Peyer's patch (tissue), 4 donors: ENCODE data around the gene COBL. TPM values are rescaled to one million over a fixed set of nuclear protein-coding genes. Genes with fewer than 3 reads are reported as not detected.
A peak's percentile ranks its signal among the peaks of the same experiment; 100 is the strongest.

ENCODE experiments used
- DNase-seq, 3 donors: peaks; one replicate each; pipeline ENCODE4 v3.0.0-alpha.2; 2017 to 2019
- H3K27ac ChIP-seq, 4 donors: fragments of 200-600 bp; sonication (generic); one replicate each; pipeline ENCODE4 v1.5.1; 2016 to 2019
- H3K27me3 ChIP-seq, 2 donors: fragments of 200-600 bp; sonication (generic); one replicate each; pipeline ENCODE4 v1.5.1; 2019
- H3K36me3 ChIP-seq, 3 donors: fragments of 200-600 bp; sonication (generic); one replicate each; pipeline ENCODE4 v1.5.1; 2016 to 2019
- H3K4me1 ChIP-seq, 4 donors: fragments of 200-600 bp; sonication (generic); one replicate each; pipeline ENCODE4 v1.5.1; 2016 to 2019
- H3K4me3 ChIP-seq, 4 donors: fragments of 200-600 bp; sonication (generic); 1 replicate in 3 of 4; 2 replicates in 1 of 4; pipeline ENCODE4 v1.5.1; 2016 to 2019; ENCODE audit warnings: mild to moderate bottlenecking in 1 of 4
- H3K9me3 ChIP-seq, 4 donors: fragments of 200-600 bp; sonication (generic); one replicate each; pipeline ENCODE4 v1.5.1; 2016 to 2019; ENCODE audit warnings: mild to moderate bottlenecking in 1 of 4
- POLR2A ChIP-seq, 2 donors: fragments of 450-650 bp; IDR thresholded peaks; one replicate each; pipeline ENCODE4 v1.5.1; 2017; ENCODE audit warnings: antibody characterized with exemption in 2 of 2, mild to moderate bottlenecking in 2 of 2, moderate library complexity in 2 of 2
- total RNA-seq, 4 donors: library from RNA; depleted of rRNA; stranded (reverse); fragments of >200 nt; gene quantifications; one replicate each; pipeline ENCODE4 v1.1.0, GENCODE V29; 2016
- TF ChIP-seq, protein P1 (sequence below), 6 experiments: fragments of 450-650 bp in 4 of 6; fragments of 200-600 bp in 2 of 6; sonication (generic) in 1 of 6; IDR thresholded peaks; one replicate each; pipeline ENCODE4 v1.5.1; 2017 to 2019; ENCODE audit warnings: antibody characterized with exemption in 6 of 6, mild to moderate bottlenecking in 3 of 6, moderate library complexity in 1 of 6

COBL gene
- total RNA-seq, 4 donors from 2014 or later, result 25.6 to 129 (median 116) TPM

DNA sequence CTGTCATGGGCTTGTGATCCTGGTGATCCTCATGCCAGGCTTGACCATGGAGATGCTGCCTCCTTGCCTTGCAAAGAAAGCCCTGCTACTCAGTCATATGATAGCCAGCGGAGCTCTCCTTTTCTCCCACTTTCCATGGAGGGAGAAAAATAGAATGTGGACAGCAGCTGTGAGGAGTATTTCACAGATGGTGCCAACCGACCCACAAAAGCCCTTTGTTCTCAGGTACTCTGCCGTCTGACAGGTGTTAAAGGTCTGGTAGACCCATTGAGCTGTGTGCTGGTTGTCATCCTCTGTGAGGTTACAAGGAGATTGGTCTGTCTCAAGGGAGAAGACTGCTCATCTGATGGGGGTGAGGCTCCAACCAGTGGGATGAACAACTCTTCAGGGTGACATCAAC, 29.5 kb upstream of the COBL start:
- no peak for DNase-seq
- Histone ChIP-seq H3K27me3 (no peaks in the 10 kb centered on the region), H3K27ac (no peak overlapping the region), H3K4me3 (no peak overlapping the region), H3K9me3 (no peaks in the 10 kb centered on the region), H3K4me1 (no peaks in the 10 kb centered on the region), H3K36me3 (no peaks in the 10 kb centered on the region)
- no peak for TF ChIP-seq POLR2A (IDR thresholded peaks at IDR 0.05)
- TF ChIP-seq, protein P1, sequence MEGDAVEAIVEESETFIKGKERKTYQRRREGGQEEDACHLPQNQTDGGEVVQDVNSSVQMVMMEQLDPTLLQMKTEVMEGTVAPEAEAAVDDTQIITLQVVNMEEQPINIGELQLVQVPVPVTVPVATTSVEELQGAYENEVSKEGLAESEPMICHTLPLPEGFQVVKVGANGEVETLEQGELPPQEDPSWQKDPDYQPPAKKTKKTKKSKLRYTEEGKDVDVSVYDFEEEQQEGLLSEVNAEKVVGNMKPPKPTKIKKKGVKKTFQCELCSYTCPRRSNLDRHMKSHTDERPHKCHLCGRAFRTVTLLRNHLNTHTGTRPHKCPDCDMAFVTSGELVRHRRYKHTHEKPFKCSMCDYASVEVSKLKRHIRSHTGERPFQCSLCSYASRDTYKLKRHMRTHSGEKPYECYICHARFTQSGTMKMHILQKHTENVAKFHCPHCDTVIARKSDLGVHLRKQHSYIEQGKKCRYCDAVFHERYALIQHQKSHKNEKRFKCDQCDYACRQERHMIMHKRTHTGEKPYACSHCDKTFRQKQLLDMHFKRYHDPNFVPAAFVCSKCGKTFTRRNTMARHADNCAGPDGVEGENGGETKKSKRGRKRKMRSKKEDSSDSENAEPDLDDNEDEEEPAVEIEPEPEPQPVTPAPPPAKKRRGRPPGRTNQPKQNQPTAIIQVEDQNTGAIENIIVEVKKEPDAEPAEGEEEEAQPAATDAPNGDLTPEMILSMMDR (IDR thresholded peaks at IDR 0.05), result no peak

DNA sequence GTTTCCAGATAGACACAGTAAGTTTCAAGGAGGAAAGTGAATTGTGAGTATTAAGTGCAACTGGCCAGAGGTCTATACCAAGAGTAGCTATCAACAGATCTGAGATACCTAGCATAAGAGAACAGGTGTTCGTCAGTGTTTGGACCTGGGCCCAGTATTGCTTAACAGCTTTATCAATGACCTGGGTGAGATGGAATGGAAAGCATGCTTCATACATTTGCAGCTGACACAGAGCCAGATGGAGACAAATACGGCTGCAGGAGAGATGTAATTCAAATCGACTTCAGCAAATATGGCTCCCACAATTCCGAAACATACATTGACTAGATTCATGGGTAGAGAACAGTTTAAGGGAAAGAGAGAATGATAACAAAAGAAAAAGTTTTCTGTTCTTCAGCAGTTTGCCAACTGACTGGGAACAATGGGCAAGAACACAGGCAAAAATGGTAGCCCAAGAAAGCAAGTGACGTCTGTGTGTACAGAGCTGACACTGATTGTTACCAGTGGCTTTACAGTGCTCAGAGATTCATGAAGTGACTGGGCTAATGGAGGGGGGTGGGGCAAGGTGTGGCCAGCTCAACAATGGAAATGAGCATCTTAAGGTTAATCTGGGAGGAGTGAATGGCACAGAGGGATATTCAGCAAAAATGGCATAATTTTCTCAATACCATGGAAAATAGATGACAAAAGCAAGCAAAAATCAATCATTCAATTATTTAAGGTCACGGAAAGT, 28.0 kb upstream of the COBL start:
- H3K9me3 ChIP-seq, result no peaks in the 10 kb centered on the region
- no peaks in the 10 kb centered on the region for H3K36me3 ChIP-seq
- TF ChIP-seq POLR2A (IDR thresholded peaks at IDR 0.05), result no peak
- TF ChIP-seq, protein P1 (IDR thresholded peaks at IDR 0.05), result no peak
- no peaks in the 10 kb centered on the region for H3K27me3 ChIP-seq
- no peaks in the 10 kb centered on the region for H3K4me1 ChIP-seq
- H3K27ac ChIP-seq, result no peak overlapping the region
- H3K4me3 ChIP-seq, result no peak overlapping the region
- peak in 1 of 3 donors; percentile 92 for DNase-seq

DNA sequence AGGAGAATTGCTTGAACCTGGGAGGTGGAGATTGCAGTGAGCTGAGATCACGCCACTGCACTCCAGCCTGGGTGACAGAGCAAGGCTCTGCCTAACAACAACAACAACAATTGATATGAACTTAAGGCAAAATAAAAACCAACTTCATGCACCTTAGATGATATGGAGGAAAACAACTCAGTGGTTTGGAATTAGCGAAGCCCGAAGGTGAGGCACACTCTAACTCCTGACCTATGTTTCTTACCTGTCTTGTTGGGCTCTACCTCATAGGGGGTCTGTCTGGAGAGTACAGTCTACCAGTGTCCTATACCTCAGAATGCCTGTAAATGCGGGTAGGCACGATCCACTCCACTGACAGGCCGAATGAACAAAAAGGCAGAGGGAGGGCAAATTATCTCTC, 24.3 kb upstream of the COBL start:
- TF ChIP-seq POLR2A (IDR thresholded peaks at IDR 0.05), result no peak
- TF ChIP-seq, protein P1 (IDR thresholded peaks at IDR 0.05), result no peak
- Histone ChIP-seq H3K4me1 (no peaks in the 10 kb centered on the region), H3K27ac (no peak overlapping the region), H3K36me3 (no peaks in the 10 kb centered on the region), H3K9me3 (no peaks in the 10 kb centered on the region), H3K27me3 (no peaks in the 10 kb centered on the region), H3K4me3 (no peak overlapping the region)
- no peak for DNase-seq

DNA sequence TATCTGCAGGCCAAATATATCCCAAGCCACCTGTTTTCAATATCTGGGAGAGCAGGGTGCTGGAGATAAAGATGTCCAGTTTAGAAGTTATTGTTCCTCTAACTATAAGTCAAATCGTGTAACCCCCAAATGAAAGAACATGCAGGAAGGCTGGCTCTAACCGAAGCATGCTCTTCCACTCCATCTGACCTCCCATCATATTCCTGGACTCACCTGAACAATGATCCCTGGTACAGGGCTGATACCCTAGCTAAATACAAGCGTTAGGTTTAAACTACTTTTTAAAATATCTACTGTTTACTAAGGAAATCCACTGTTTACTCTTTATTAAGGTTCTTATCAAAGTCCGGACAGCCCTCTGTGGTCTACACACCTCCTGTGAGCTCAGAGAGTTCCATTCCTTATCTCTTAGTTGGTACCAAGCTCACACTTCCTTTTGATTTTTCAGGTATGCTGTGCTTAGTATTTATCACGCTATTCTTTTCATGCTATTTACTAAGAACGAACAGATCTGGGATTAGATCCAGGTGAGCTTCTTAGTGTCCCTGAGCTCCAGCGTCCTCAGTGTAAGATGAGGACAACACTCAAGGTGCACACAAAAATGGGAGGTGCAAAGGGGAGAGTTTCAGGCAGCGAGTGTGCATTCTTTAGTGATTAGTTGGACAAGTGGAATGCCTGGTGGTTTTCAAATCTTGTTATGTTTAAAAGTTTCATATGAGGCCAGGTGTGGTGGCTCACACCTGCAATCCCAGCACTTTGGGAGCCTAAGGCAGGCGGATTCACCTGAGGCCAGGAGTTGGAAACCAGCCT, 23.6 kb upstream of the COBL start:
- peak overlapping the region in 1 of 4 donors; percentile 5 for H3K27ac ChIP-seq

DNA sequence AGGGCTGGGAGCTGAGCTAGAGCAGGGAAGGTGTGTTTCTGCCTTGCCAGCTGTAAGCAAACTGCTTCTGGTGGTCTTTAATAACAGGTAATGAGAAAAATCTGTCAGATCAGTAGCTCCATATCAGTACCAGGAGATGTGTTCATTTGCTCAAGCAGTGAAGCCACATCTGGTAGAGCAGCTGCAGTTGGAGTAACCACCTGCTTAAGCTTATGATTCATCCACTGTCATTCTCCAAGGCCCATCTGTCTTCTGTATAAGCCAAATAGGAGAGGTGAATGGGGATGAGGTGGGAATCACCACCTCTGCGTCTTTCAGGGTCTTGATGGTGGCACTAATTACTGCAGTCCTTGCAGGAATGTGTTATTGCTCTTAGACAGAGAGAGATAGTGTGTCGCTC, 18.4 kb upstream of the COBL start:
- no peaks in the 10 kb centered on the region for H3K9me3 ChIP-seq
- no peak overlapping the region for H3K27ac ChIP-seq
- H3K36me3 ChIP-seq, result no peaks in the 10 kb centered on the region
- H3K27me3 ChIP-seq, result no peaks in the 10 kb centered on the region
- H3K4me1 ChIP-seq, result no peaks in the 10 kb centered on the region
- no peak overlapping the region for H3K4me3 ChIP-seq
- DNase-seq, result no peak
- no peak for TF ChIP-seq POLR2A (IDR thresholded peaks at IDR 0.05)
- TF ChIP-seq, protein P1 (IDR thresholded peaks at IDR 0.05), result no peak

More for the DNA sequence above, 23.6 kb upstream of the COBL start:
- H3K4me3 ChIP-seq, result no peak overlapping the region
- no peaks in the 10 kb centered on the region for H3K36me3 ChIP-seq
- no peaks in the 10 kb centered on the region for H3K9me3 ChIP-seq
- TF ChIP-seq, protein P1 (IDR thresholded peaks at IDR 0.05), result no peak
- no peak for DNase-seq
- no peaks in the 10 kb centered on the region for H3K4me1 ChIP-seq
- H3K27me3 ChIP-seq, result no peaks in the 10 kb centered on the region
